GM23338 (cell line): Measurements from ENCODE around the gene PTPA. TPM values are rescaled to one million over a fixed set of nuclear protein-coding genes. Genes with fewer than 3 reads are reported as not detected.

ENCODE experiments used
- ATAC-seq: fragments of 200-7000 bp; cut with Tn5 transposase; 3 replicates; pipeline ENCODE4 v1.9.1; 2020
- DNase-seq: peaks from one replicate; pipeline ENCODE4 v3.0.0-alpha.2; 2015; ENCODE audit warnings: low spot score
- H2AFZ ChIP-seq: fragments of 200-600 bp; sonication (generic); 2 replicates; pipeline ENCODE4 v1.8.0; 2016; ENCODE audit warnings: antibody characterized with exemption, mild to moderate bottlenecking, moderate library complexity
- H3F3A ChIP-seq: fragments of 200-600 bp; sonication (generic); replicated peaks from 2 replicates; pipeline ENCODE4 v1.8.0; 2017; ENCODE audit warnings: antibody characterized with exemption, mixed run types, low read depth
- H3K27ac ChIP-seq: fragments of 200-600 bp; sonication (generic); 2 replicates; pipeline ENCODE4 v1.6.1; 2016; ENCODE audit warnings: low read depth
- H3K27me3 ChIP-seq: fragments of 200-600 bp; sonication (generic); 2 replicates; pipeline ENCODE4 v1.8.0; 2016; ENCODE audit warnings: mild to moderate bottlenecking, mixed run types, moderate library complexity; ENCODE audit not compliant: insufficient read depth
- H3K36me3 ChIP-seq: fragments of 200-600 bp; sonication (generic); 2 replicates; pipeline ENCODE4 v1.8.0; 2016; ENCODE audit warnings: mild to moderate bottlenecking; ENCODE audit not compliant: insufficient read depth
- H3K4me1 ChIP-seq: fragments of 200-600 bp; sonication (generic); 2 replicates; pipeline ENCODE4 v1.8.0; 2016; ENCODE audit warnings: mild to moderate bottlenecking, moderate library complexity; ENCODE audit not compliant: insufficient read depth
- H3K4me2 ChIP-seq: fragments of 200-600 bp; sonication (generic); 2 replicates; pipeline ENCODE4 v1.7.1; 2017; ENCODE audit warnings: mixed run types
- H3K4me3 ChIP-seq: fragments of 200-600 bp; sonication (generic); 2 replicates; pipeline ENCODE4 v1.6.1; 2016; ENCODE audit warnings: mixed run types
- H3K79me2 ChIP-seq: fragments of 200-600 bp; sonication (generic); replicated peaks from 2 replicates; pipeline ENCODE4 v1.8.0; 2017; ENCODE audit warnings: mild to moderate bottlenecking; ENCODE audit not compliant: insufficient read depth
- H3K9me2 ChIP-seq: fragments of 200-600 bp; sonication (generic); 2 replicates; pipeline ENCODE4 v1.8.0; 2017; ENCODE audit not compliant: insufficient read depth
- H4K20me1 ChIP-seq: fragments of 200-600 bp; sonication (generic); replicated peaks from 2 replicates; pipeline ENCODE4 v1.8.0; 2017; ENCODE audit warnings: mild to moderate bottlenecking; ENCODE audit not compliant: insufficient read depth
- H3K27ac Mint-ChIP-seq: 2 replicates; pipeline ENCODE4 v1.8.0; 2020; ENCODE audit warnings: inconsistent platforms, mild to moderate bottlenecking, moderate library complexity, mixed read lengths
- H3K27me3 Mint-ChIP-seq: 3 replicates; pipeline ENCODE4 v1.8.0; 2022; ENCODE audit warnings: low read depth, mild to moderate bottlenecking, moderate library complexity, mixed read lengths, inconsistent platforms; ENCODE audit not compliant: insufficient read depth, poor library complexity
- H3K36me3 Mint-ChIP-seq: 3 replicates; pipeline ENCODE4 v1.8.0; 2021; ENCODE audit warnings: low read depth, mild to moderate bottlenecking, inconsistent platforms, moderate library complexity, mixed read lengths
- H3K4me1 Mint-ChIP-seq: 3 replicates; pipeline ENCODE4 v1.8.0; 2020; ENCODE audit warnings: mild to moderate bottlenecking, inconsistent platforms, mixed read lengths
- H3K4me3 Mint-ChIP-seq: 3 replicates; pipeline ENCODE4 v1.8.0; 2021; ENCODE audit warnings: moderate library complexity, mild to moderate bottlenecking, inconsistent platforms, mixed read lengths
- H3K9me3 Mint-ChIP-seq: 3 replicates; pipeline ENCODE4 v1.8.0; 2020; ENCODE audit warnings: moderate library complexity, mild to moderate bottlenecking, inconsistent platforms, mixed read lengths
- EZH2 ChIP-seq: fragments of 200-600 bp; sonication (generic); IDR thresholded peaks from one replicate; pipeline ENCODE4 v1.8.0; 2017; ENCODE audit warnings: antibody characterized with exemption, mild to moderate bottlenecking, low read depth; ENCODE audit not compliant: unreplicated experiment
- EZH2phosphoT487 ChIP-seq: fragments of 200-600 bp; sonication (generic); IDR thresholded peaks from one replicate; pipeline ENCODE4 v1.8.1; 2018; ENCODE audit warnings: antibody characterized with exemption; ENCODE audit not compliant: unreplicated experiment
- JUNB ChIP-seq: IDR thresholded peaks from one replicate; pipeline ENCODE4 v1.6.1; 2016; ENCODE audit warnings: antibody characterized with exemption; ENCODE audit not compliant: unreplicated experiment
- REST ChIP-seq: IDR thresholded peaks from one replicate; pipeline ENCODE4 v1.6.1; 2018; ENCODE audit warnings: antibody characterized with exemption; ENCODE audit not compliant: unreplicated experiment
- STAT1 ChIP-seq: IDR thresholded peaks from one replicate; pipeline ENCODE4 v1.6.1; 2016; ENCODE audit warnings: antibody characterized with exemption; ENCODE audit not compliant: unreplicated experiment
- ZNF114 ChIP-seq: fragments of 250-450 bp; sonication (Bioruptor Pico); IDR thresholded peaks from 2 replicates; pipeline ENCODE4 v1.5.0; 2020; ENCODE audit warnings: mild to moderate bottlenecking, moderate library complexity
- ZNF331 ChIP-seq: fragments of 250-450 bp; sonication (Bioruptor Pico); IDR thresholded peaks from 2 replicates; pipeline ENCODE4 v1.5.0; 2020; ENCODE audit warnings: low read depth, mild to moderate bottlenecking, moderate library complexity
- polyA plus RNA-seq: library from polyadenylated mRNA; unstranded; fragments of >200 nt; fragmentation: Nextera tagmentation; extraction: Ambion mirVana; gene quantifications from 2 replicates; pipeline ENCODE4 v1.2.1, GENCODE V29; 2016
- total RNA-seq: library from RNA; depleted of rRNA; stranded (reverse); fragments of >200 nt; shearing (Covaris generic); gene quantifications from 2 replicates; pipeline ENCODE4 v1.2.3, GENCODE V29; 2014
- TF ChIP-seq, protein P1 (sequence below): fragments of 250-450 bp; sonication (Bioruptor Pico); IDR thresholded peaks from 2 replicates; pipeline ENCODE4 v1.5.0; 2020; ENCODE audit warnings: mild to moderate bottlenecking, moderate library complexity
- TF ChIP-seq, protein P2 (sequence below), 2 experiments: fragments of 200-600 bp in 1 of 2; sonication (generic) in 1 of 2; conservative IDR thresholded peaks; 2 replicates each; pipeline versions ENCODE4 v1.5.1 to v1.6.1; 2016 to 2017; ENCODE audit warnings: antibody characterized with exemption in 2 of 2, low read depth in 2 of 2, mild to moderate bottlenecking in 2 of 2, moderate library complexity in 1 of 2

PTPA gene
- total and polyA plus RNA-seq, 2 experiments from 2014 or later = 53.9 to 122 TPM

DNA sequence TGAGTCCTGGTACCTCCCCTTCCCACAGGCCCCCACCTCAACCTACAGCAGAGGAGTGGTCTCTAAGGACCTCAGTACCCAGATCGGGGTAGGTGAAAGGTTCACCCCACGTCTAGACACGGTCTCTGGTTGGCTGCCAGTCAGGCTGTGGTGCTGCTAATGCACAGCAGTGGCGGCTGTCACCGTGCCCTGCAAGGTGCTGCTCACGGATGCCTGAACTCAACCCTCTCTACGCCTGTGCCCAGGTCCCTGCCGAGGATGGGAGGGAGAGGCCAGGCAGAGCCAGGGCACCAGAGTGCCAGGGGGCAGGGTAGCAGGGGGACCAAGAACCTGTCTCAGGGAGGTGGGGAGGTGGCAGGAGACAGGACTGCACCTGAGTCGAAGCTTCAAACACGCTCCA lies 52.5 kb downstream of the PTPA start:
- H3K27ac Mint-ChIP-seq = no peak overlapping the region
- no peak overlapping the region for H3K27ac ChIP-seq
- no peak for DNase-seq

More for the DNA sequence above, 52.5 kb downstream of the PTPA start:
- Histone ChIP-seq H3K4me1 (peaks cover 25% of the 10 kb centered on the region), H3K79me2 (no peaks in the 10 kb centered on the region), H2AFZ (no peak overlapping the region), H3K27me3 (no peaks in the 10 kb centered on the region), H3K4me2 (no peak overlapping the region), H3K36me3 (no peaks in the 10 kb centered on the region), H3F3A (0 out of 2 replicates have a peak, but pooled peaks cover 4% of the 10 kb centered on the region), H3K9me2 (no peaks in the 10 kb centered on the region), H4K20me1 (no peaks in the 10 kb centered on the region), H3K4me3 (no peak overlapping the region)
- Mint-ChIP-seq H3K4me3 (no peak overlapping the region), H3K9me3 (peaks cover 3% of the 10 kb centered on the region; the same call in 2 of the 3 replicates), H3K27me3 (peaks cover 17% of the 10 kb centered on the region), H3K36me3 (peaks cover 6% of the 10 kb centered on the region; the same call in 2 of the 3 replicates), H3K4me1 (peaks cover 25% of the 10 kb centered on the region)
- TF ChIP-seq ZNF114 = no peak
- TF ChIP-seq, protein P1, sequence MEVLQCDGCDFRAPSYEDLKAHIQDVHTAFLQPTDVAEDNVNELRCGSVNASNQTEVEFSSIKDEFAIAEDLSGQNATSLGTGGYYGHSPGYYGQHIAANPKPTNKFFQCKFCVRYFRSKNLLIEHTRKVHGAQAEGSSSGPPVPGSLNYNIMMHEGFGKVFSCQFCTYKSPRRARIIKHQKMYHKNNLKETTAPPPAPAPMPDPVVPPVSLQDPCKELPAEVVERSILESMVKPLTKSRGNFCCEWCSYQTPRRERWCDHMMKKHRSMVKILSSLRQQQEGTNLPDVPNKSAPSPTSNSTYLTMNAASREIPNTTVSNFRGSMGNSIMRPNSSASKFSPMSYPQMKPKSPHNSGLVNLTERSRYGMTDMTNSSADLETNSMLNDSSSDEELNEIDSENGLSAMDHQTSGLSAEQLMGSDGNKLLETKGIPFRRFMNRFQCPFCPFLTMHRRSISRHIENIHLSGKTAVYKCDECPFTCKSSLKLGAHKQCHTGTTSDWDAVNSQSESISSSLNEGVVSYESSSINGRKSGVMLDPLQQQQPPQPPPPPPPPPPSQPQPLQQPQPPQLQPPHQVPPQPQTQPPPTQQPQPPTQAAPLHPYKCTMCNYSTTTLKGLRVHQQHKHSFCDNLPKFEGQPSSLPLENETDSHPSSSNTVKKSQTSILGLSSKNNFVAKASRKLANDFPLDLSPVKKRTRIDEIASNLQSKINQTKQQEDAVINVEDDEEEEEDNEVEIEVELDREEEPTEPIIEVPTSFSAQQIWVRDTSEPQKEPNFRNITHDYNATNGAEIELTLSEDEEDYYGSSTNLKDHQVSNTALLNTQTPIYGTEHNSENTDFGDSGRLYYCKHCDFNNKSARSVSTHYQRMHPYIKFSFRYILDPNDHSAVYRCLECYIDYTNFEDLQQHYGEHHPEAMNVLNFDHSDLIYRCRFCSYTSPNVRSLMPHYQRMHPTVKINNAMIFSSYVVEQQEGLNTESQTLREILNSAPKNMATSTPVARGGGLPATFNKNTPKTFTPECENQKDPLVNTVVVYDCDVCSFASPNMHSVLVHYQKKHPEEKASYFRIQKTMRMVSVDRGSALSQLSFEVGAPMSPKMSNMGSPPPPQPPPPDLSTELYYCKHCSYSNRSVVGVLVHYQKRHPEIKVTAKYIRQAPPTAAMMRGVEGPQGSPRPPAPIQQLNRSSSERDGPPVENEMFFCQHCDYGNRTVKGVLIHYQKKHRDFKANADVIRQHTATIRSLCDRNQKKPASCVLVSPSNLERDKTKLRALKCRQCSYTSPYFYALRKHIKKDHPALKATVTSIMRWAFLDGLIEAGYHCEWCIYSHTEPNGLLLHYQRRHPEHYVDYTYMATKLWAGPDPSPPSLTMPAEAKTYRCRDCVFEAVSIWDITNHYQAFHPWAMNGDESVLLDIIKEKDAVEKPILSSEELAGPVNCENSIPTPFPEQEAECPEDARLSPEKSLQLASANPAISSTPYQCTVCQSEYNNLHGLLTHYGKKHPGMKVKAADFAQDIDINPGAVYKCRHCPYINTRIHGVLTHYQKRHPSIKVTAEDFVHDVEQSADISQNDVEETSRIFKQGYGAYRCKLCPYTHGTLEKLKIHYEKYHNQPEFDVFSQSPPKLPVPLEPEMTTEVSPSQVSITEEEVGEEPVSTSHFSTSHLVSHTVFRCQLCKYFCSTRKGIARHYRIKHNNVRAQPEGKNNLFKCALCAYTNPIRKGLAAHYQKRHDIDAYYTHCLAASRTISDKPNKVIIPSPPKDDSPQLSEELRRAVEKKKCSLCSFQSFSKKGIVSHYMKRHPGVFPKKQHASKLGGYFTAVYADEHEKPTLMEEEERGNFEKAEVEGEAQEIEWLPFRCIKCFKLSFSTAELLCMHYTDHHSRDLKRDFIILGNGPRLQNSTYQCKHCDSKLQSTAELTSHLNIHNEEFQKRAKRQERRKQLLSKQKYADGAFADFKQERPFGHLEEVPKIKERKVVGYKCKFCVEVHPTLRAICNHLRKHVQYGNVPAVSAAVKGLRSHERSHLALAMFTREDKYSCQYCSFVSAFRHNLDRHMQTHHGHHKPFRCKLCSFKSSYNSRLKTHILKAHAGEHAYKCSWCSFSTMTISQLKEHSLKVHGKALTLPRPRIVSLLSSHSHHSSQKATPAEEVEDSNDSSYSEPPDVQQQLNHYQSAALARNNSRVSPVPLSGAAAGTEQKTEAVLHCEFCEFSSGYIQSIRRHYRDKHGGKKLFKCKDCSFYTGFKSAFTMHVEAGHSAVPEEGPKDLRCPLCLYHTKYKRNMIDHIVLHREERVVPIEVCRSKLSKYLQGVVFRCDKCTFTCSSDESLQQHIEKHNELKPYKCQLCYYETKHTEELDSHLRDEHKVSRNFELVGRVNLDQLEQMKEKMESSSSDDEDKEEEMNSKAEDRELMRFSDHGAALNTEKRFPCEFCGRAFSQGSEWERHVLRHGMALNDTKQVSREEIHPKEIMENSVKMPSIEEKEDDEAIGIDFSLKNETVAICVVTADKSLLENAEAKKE = no peak
- no peak for TF ChIP-seq JUNB
- TF ChIP-seq STAT1 = no peak
- TF ChIP-seq EZH2 = no peak
- TF ChIP-seq, protein P2, sequence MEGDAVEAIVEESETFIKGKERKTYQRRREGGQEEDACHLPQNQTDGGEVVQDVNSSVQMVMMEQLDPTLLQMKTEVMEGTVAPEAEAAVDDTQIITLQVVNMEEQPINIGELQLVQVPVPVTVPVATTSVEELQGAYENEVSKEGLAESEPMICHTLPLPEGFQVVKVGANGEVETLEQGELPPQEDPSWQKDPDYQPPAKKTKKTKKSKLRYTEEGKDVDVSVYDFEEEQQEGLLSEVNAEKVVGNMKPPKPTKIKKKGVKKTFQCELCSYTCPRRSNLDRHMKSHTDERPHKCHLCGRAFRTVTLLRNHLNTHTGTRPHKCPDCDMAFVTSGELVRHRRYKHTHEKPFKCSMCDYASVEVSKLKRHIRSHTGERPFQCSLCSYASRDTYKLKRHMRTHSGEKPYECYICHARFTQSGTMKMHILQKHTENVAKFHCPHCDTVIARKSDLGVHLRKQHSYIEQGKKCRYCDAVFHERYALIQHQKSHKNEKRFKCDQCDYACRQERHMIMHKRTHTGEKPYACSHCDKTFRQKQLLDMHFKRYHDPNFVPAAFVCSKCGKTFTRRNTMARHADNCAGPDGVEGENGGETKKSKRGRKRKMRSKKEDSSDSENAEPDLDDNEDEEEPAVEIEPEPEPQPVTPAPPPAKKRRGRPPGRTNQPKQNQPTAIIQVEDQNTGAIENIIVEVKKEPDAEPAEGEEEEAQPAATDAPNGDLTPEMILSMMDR (conservative IDR thresholded peaks at IDR 0.05; ENCODE audit: low read depth in 2 of 2) = no peak
- no peak for TF ChIP-seq EZH2phosphoT487
- no peak for TF ChIP-seq ZNF331 (CRISPR knock-in tag)
- TF ChIP-seq REST = no peak
- no peak for ATAC-seq
